GM12872 (cell line): ENCODE measurements around the gene ARF3.
A peak's percentile ranks its signal among the peaks of the same experiment; 100 is the strongest.

Experiments used
- CTCF ChIP-seq: IDR thresholded peaks from 3 replicates; pipeline ENCODE4 v1.5.1; 2011; ENCODE audit warnings: low read depth, mild to moderate bottlenecking, low read length, moderate library complexity; ENCODE audit not compliant: insufficient read depth

ARF3 gene

GRCh38 chr12:48894271-48894670 lies 63.0 kb downstream of the ARF3 start:
- TF ChIP-seq CTCF = no peak

GRCh38 chr12:48890657-48891418 lies 66.4 kb downstream of the ARF3 start:
- peak; percentile 89 for TF ChIP-seq CTCF

GRCh38 chr12:48889679-48890078 lies 67.6 kb downstream of the ARF3 start:
- TF ChIP-seq CTCF = no peak
